Measurements from ENCODE around the gene FFAR3.
"Not testable (repeated sequence)": the region's sequence is repeated elsewhere in the genome, so short reads cannot be mapped to it uniquely, and the experiment has no call there.

The FFAR3 gene

GRCh38 chr19:35378356-35378755 lies 20.1 kb downstream of the FFAR3 start:
- DNase-seq = no peak

GRCh38 chr19:35379545-35379944 lies 21.3 kb downstream of the FFAR3 start:
- not testable (repeated sequence) for DNase-seq

- no peak for DNase-seq
These were observed 21.7 kb downstream of the FFAR3 start for GRCh38 chr19:35379992-35380391.

GRCh38 chr19:35380450-35381124 lies 22.3 kb downstream of the FFAR3 start:
- no peak for DNase-seq

GRCh38 chr19:35381318-35381717 lies 23.1 kb downstream of the FFAR3 start:
- DNase-seq = no peak

- DNase-seq = no peak
These were observed 23.7 kb downstream of the FFAR3 start for GRCh38 chr19:35381926-35382325.

GRCh38 chr19:35383536-35383935 lies 25.3 kb downstream of the FFAR3 start:
- no peak for DNase-seq

- no peak for DNase-seq
These were observed 30.2 kb downstream of the FFAR3 start for GRCh38 chr19:35388277-35389054.

GRCh38 chr19:35389192-35389861 lies 31.1 kb downstream of the FFAR3 start:
- no peak for DNase-seq

GRCh38 chr19:35392742-35393715 lies 34.8 kb downstream of the FFAR3 start:
- no peak for DNase-seq

GRCh38 chr19:35395382-35396199 lies 37.3 kb downstream of the FFAR3 start:
- no peak for DNase-seq

- DNase-seq = no peak
These were observed 38.1 kb downstream of the FFAR3 start for GRCh38 chr19:35396240-35396885.

GRCh38 chr19:35397064-35397463 lies 38.8 kb downstream of the FFAR3 start:
- no peak for DNase-seq

GRCh38 chr19:35398570-35398969 lies 40.3 kb downstream of the FFAR3 start:
- no peak for DNase-seq

GRCh38 chr19:35399231-35399630 lies 41.0 kb downstream of the FFAR3 start:
- DNase-seq = no peak

GRCh38 chr19:35399948-35400772 lies 41.9 kb downstream of the FFAR3 start:
- DNase-seq = no peak

GRCh38 chr19:35400773-35401100 lies 42.5 kb downstream of the FFAR3 start:
- no peak for DNase-seq

GRCh38 chr19:35401416-35401815 lies 43.2 kb downstream of the FFAR3 start:
- DNase-seq = not testable (repeated sequence)

- DNase-seq = no peak
These were observed 45.0 kb downstream of the FFAR3 start for GRCh38 chr19:35403116-35403760.
